Measurements from ENCODE around the gene ANXA1.

The ANXA1 gene

DNA sequence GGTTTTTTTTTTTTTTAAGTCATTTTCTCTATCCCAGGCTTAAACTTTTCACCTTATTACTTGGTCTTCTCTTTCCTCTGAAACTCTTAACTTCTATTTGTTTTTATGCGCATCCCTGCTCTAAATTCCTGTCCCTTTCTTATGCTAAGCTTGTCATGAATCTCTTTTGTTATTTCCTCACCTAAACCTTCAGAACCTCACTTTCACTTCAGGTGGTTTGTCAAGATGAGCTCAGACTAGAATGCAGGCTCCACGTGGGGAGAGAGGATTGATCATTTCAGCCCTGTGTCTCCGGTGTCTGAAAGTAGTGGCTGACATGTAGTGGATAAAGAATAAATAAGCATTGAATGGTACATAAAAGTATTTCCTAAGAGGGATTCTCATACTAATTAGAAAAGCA is 63.6 kb downstream of the ANXA1 start:
- DNase-seq: no peak

DNA sequence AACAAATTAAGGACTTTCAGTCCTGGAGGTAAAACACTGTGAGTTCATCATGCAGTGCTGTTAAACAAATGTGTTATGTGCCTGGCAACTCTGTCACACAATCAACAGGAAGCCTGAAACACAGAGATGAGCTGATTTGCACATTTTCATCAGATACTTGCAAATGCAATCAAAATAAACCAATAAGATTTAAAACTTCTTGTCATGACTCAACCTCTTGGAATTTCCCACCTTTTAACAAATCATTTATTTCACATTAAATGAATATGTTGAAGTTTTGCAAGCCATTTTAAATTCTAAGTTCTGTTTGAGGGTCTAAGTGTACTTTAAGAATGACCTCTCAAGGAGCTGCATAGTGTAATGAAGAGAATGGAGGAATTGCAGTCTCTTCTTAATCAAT is 64.4 kb downstream of the ANXA1 start:
- no peak for DNase-seq

Data from activated CD4-positive, alpha-beta T cell treated with anti-CD3 and anti-CD28 coated beads for 4 hours (primary cell).